Astrocyte of the spinal cord (primary cell): Measurements from ENCODE around the gene PRR4.

Experiments used
- DNase-seq: peaks from one replicate; pipeline ENCODE4 v3.0.0; 2011; ENCODE audit warnings: low read depth, low spot score
- H3K4me3 ChIP-seq: 2 replicates; pipeline ENCODE4 v1.5.1; 2011; ENCODE audit warnings: low read depth, mild to moderate bottlenecking, low read length, moderate library complexity
- CTCF ChIP-seq: IDR thresholded peaks from 2 replicates; pipeline ENCODE4 v1.5.1; 2012; ENCODE audit warnings: low read depth, mild to moderate bottlenecking, low read length, inconsistent platforms
- in situ Hi-C: cut with HindIII; loops from 2 replicates; pipeline ENCODE4 v1.10.0; 2017; ENCODE audit warnings: low sequenced_read_pairs

PRR4 gene, protein sequence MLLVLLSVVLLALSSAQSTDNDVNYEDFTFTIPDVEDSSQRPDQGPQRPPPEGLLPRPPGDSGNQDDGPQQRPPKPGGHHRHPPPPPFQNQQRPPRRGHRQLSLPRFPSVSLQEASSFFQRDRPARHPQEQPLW

GRCh38 chr12:10849425-10849878 is at the start of gene PRR4:
TSS of gene PRR4 (minus strand) at chr12:10849475. CDS start at chr12:10849437, 38 bp downstream.
- TF ChIP-seq CTCF = no peak
- in situ Hi-C loops = no loop called here
- no peak within 1 kb of the TSS for H3K4me3 ChIP-seq
- DNase-seq = peak; percentile 62

- no peak overlapping the region for H3K4me3 ChIP-seq
- TF ChIP-seq CTCF = no peak
- no peak for DNase-seq
- in situ Hi-C loops = no loop called here
These were observed 47.6 kb upstream of the PRR4 start for GRCh38 chr12:10896854-10897253.

DNA sequence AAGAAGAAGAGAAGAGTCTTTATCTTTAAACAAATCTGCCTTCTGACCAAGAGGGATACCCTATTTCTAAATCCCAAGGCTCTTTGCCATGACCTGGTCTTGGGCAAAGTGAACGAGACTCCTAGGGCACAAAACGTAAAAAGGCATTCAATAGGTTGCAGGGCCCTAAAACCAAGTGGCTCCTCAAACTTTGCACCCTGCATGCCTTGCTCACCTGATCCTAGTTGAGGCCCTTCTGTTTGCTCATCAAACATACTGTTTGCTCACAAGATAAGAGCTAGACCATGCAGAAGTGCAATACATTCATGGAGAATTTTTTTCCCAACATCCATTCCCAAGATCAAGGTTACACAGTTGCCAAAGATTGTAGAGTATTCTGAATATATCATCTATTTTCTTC is 42.7 kb upstream of the PRR4 start:
- no peak for TF ChIP-seq CTCF
- H3K4me3 ChIP-seq = no peak overlapping the region
- DNase-seq = no peak
- in situ Hi-C loops = no loop called here

DNA sequence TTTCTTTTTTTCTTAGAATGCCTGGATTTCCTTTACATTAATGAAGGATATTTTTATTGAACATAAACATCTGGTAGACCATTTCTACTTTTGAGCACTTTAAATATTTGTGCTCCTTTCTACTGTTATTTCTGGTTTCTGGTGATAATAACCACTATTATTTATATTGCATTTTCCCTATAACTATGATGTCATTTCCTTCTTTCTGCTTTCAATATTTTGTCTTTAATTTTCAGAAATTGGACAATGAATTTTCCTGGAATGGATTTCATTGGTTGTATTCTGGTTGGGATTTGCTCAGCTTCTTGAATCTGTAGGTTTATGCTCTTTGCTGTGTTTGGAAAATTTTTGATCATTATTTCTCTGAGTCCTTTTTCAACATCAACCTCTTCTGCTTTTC is 40.0 kb upstream of the PRR4 start:
- in situ Hi-C loops = no loop called here
- no peak for DNase-seq
- TF ChIP-seq CTCF = no peak
- H3K4me3 ChIP-seq = no peak overlapping the region

- in situ Hi-C loops = no loop called here
- no peak for TF ChIP-seq CTCF
- no peak for DNase-seq
- no peak within 1 kb of the TSS for H3K4me3 ChIP-seq
These were observed 34.9 kb upstream of the PRR4 start, which contains the start of gene PRH1 for GRCh38 chr12:10884086-10884725. TSS of gene PRH1 (minus strand) at chr12:10884255. CDS start at chr12:10884217, 38 bp downstream.

DNA sequence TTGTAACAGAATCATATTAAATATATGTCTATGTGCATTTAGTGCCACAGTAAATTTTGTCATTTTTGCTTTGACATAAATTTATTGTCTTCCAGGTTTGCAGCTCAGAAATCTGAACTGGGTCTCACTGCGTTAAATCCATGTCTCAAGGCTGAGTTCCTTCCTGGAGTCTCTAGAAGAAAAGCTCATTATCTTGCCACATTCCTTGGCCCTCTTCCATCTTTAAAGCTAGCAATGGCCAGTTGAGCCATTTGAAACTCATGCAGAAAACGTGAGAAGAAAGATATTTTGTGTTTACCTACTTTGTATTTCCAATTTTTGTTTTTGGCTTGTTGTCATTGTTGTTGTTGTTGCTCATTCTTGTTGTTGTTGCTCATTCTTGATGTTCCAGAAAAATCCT is 24.1 kb upstream of the PRR4 start:
- no peak overlapping the region for H3K4me3 ChIP-seq
- DNase-seq = peak; percentile 42
- in situ Hi-C loops = no loop called here
- TF ChIP-seq CTCF = no peak
